Measurements from ENCODE around the gene PLK2. TPM values are rescaled to one million over a fixed set of nuclear protein-coding genes. Genes with fewer than 3 reads are reported as not detected.
A peak's percentile ranks its signal among the peaks of the same experiment; 100 is the strongest.

PLK2 gene
- total RNA-seq, 2 experiments from 2014 or later, result 4.9 to 7.5 TPM

GRCh38 chr5:58493141-58493540, 33.3 kb upstream of the PLK2 start:
- DNase-seq (no peak), ATAC-seq (no peak)
- no peaks in the 10 kb centered on the region for H3K4me1 Mint-ChIP-seq
- CTCF ChIA-PET, result no interaction called here
- peaks cover 15% of the 10 kb centered on the region for H3K27me3 Mint-ChIP-seq
- H3K9me3 Mint-ChIP-seq (ENCODE audit: low read depth), result no peaks in the 10 kb centered on the region
- no peak overlapping the region for H3K4me3 Mint-ChIP-seq
- H3K36me3 Mint-ChIP-seq, result no peaks in the 10 kb centered on the region
- no peak overlapping the region for H3K27ac Mint-ChIP-seq

DNA sequence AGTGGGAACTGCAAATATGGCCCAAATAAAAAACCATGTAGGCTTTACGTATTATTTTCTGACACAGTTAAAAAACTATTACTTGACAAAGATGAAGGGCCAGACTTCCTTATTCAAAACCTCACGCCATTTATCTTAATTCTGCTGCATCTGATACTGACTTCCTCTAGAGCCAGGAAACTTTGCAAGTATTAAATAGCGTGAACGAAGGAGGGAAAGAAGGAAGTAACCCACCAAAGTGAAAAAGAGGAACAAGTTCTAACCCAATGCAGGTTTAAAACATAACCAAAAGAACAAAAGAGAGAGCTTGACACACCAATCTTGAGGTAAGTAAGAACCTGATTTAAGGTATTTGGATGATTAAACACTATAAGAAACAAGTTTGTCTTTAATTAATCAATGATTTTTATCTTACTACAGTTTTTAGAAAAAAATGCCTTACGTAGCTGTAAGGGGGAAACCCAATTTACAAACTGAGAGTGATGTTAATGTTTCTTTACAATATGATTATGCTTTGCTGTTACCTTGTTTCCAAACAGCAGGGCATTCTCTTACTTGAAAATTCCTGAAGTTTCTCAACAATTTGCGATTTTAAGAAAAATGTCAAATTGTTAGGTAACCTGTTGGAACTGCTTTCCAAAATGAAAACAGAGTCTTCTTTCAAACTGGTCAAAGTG, 31.5 kb upstream of the PLK2 start, which contains the start of gene GAPT:
Gene GAPT (plus strand): TSS at position 220 of the 677 bp plus-strand sequence. CDS start 3,102 bp downstream, outside the sequence.
- H3K36me3 Mint-ChIP-seq, result no peaks in the 10 kb centered on the region
- no peak within 1 kb of the TSS for H3K4me3 Mint-ChIP-seq
- peaks cover 17% of the 10 kb centered on the region for H3K27me3 Mint-ChIP-seq
- DNase-seq (no peak), ATAC-seq (no peak)
- H3K4me1 Mint-ChIP-seq, result no peaks in the 10 kb centered on the region
- H3K27ac Mint-ChIP-seq, result no peak within 1 kb of the TSS
- H3K9me3 Mint-ChIP-seq (ENCODE audit: low read depth), result no peaks in the 10 kb centered on the region
- CTCF ChIA-PET, result no interaction called here

DNA sequence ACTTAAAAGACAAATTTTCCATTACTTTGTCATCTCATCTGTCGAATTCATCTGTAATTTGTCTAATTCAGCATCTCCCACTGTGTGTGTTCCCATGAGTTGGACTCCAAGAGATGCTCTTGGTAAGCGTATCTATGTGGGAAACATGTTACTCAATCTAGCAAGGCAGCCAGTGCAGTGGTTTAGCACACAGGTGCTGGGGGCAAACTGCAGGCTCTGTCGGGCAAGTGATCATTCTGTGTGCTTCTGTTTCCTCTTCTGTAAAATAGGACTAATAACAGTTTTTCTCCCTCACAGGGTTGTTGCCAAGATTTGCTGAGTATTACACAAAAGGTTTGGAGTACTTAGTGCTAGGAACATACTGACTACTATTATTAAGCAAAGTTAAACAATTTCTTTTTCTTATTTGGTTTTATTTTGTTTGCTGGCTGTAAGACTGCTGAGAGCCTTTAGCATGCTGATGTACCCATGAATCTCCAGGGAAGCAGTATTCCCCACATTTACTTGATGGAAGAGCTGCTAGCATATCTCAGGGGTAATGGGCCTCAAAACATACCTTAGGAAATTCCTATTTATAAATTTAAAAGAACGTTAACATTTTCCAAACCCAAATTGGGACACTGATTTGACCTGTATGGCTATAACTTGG, 30.6 kb upstream of the PLK2 start:
- Mint-ChIP-seq H3K4me1 (no peaks in the 10 kb centered on the region), H3K9me3 (ENCODE audit: low read depth) (no peaks in the 10 kb centered on the region), H3K4me3 (no peak overlapping the region), H3K36me3 (no peaks in the 10 kb centered on the region), H3K27me3 (peaks cover 13% of the 10 kb centered on the region), H3K27ac (no peak overlapping the region)
- no peak for DNase-seq
- CTCF ChIA-PET, result no interaction called here
- ATAC-seq, result no peak

DNA sequence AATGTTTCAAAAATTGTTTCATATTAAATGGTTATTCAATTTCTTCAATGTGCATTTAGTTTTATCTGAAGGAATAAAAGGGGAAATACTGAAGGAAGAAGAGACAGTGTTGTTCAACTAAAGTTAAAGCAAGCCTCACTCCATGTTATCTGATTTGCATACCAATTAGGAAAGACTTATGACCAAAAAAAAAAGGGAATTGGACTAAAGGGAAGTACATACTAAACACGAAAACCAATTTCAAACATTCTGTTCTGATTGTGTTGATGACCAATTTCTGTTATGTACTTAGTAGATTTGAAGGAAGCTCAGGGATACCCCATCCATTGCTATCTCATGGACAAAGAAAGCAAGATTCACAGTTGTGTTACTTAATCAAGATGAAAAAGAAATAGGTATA, 26.4 kb upstream of the PLK2 start:
- ATAC-seq (no peak), DNase-seq (no peak)
- CTCF ChIA-PET, result no interaction called here
- peaks cover 11% of the 10 kb centered on the region for H3K27me3 Mint-ChIP-seq
- H3K9me3 Mint-ChIP-seq (ENCODE audit: low read depth), result no peaks in the 10 kb centered on the region
- H3K36me3 Mint-ChIP-seq, result no peaks in the 10 kb centered on the region
- no peak overlapping the region for H3K4me3 Mint-ChIP-seq
- H3K4me1 Mint-ChIP-seq, result no peaks in the 10 kb centered on the region
- no peak overlapping the region for H3K27ac Mint-ChIP-seq

DNA sequence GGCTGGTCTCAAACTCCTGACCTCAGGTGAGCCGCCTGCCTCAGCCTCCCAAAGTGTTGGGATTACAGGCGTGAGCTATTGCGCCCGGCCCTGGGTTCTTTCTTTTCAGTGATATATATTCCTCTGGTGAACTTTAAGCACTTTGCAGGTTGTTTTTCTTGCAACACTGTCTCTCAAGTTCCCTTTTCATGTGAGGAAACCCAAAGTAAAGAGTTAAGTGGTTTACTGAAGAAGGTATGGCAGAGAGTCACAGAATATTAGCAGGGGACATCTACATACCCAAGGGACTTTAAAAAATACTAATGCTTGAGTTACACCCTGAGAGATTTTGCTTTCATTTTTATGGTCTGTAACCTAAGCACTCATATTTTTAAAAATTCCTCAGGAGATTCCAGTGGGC, 24.6 kb upstream of the PLK2 start:
- DNase-seq (no peak), ATAC-seq (no peak)
- H3K4me3 Mint-ChIP-seq, result no peak overlapping the region
- CTCF ChIA-PET, result no interaction called here
- no peaks in the 10 kb centered on the region for H3K4me1 Mint-ChIP-seq
- H3K36me3 Mint-ChIP-seq, result no peaks in the 10 kb centered on the region
- peaks cover 4% of the 10 kb centered on the region for H3K27me3 Mint-ChIP-seq
- no peak overlapping the region for H3K27ac Mint-ChIP-seq
- H3K9me3 Mint-ChIP-seq (ENCODE audit: low read depth), result no peaks in the 10 kb centered on the region

DNA sequence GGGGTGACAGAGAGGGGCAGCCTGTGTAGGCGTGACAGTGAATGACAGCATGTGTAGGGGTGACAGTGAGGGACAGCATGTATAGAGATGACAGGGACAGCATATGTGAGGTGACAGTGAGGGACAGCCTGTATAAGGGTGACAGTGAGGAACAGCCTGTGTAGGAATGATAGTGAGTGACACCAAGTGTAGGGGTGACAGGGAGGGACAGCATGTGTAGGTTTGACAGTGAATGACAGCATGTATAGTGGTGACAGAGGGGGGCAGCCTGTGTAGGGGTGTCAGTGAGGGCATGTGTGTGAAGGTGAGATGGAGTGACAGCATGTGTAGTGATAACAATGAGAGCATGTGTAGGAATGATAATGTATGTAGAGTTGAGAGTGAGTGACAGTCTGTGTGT, 22.6 kb upstream of the PLK2 start:
- no peaks in the 10 kb centered on the region for H3K36me3 Mint-ChIP-seq
- DNase-seq (no peak), ATAC-seq (no peak)
- H3K4me1 Mint-ChIP-seq, result no peaks in the 10 kb centered on the region
- no peak overlapping the region for H3K4me3 Mint-ChIP-seq
- CTCF ChIA-PET, result no interaction called here
- no peak overlapping the region for H3K27ac Mint-ChIP-seq
- no peaks in the 10 kb centered on the region for H3K9me3 Mint-ChIP-seq (ENCODE audit: low read depth)
- H3K27me3 Mint-ChIP-seq, result no peaks in the 10 kb centered on the region

- Mint-ChIP-seq H3K36me3 (no peaks in the 10 kb centered on the region), H3K9me3 (ENCODE audit: low read depth) (no peaks in the 10 kb centered on the region), H3K4me3 (no peak overlapping the region), H3K27ac (no peak overlapping the region), H3K27me3 (no peaks in the 10 kb centered on the region), H3K4me1 (peaks cover 3% of the 10 kb centered on the region)
- DNase-seq (no peak), ATAC-seq (no peak)
- CTCF ChIA-PET, result no interaction called here
Measured at GRCh38 chr5:58481828-58482227, 21.9 kb upstream of the PLK2 start.

- H3K9me3 Mint-ChIP-seq (ENCODE audit: low read depth), result no peaks in the 10 kb centered on the region
- no peaks in the 10 kb centered on the region for H3K36me3 Mint-ChIP-seq
- no peak overlapping the region for H3K4me3 Mint-ChIP-seq
- H3K27me3 Mint-ChIP-seq, result no peaks in the 10 kb centered on the region
- peaks cover 4% of the 10 kb centered on the region for H3K4me1 Mint-ChIP-seq
- CTCF ChIA-PET, result no interaction called here
- no peak overlapping the region for H3K27ac Mint-ChIP-seq
- no peak for ATAC-seq
- no peak for DNase-seq
Measured at GRCh38 chr5:58481066-58481676, 21.3 kb upstream of the PLK2 start.

DNA sequence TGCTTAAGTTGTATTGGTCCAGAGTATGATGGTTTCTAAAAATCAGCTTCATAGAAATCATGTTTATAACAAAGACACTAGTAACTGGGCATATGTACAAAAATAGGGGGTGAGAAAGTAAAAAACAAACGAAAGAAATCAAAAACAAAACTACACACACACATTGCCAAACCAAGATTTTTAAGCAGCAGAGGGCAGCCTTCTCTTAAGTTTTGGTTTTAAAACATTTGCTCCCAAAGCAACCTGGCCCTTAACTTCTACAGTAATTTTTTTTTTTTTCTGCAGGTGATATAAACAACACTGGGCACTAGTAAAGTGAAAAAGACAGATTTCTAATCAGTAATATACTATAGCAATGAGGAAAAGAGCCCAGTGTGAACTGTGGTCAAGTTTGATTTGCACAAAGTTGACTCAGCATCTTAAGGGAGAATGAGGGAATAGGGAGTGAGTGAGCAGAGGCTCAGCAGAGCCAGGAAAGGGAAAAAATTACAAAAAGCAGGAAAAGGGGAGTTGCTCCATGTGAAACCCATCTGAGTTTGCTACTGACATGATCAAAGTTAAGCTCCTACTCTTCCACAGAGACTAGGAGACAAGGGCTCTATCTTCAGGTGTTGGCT, 18.0 kb upstream of the PLK2 start:
- Mint-ChIP-seq H3K27ac (no peak overlapping the region), H3K9me3 (ENCODE audit: low read depth) (peaks cover 2% of the 10 kb centered on the region), H3K36me3 (no peaks in the 10 kb centered on the region), H3K4me1 (peaks cover 4% of the 10 kb centered on the region), H3K4me3 (no peak overlapping the region), H3K27me3 (no peaks in the 10 kb centered on the region)
- ATAC-seq (no peak), DNase-seq (no peak)
- CTCF ChIA-PET, result interaction anchor here (1.2 kb wide), 1 partner anchor 13 kb away, joined by 3 read pairs; no protein-coding TSS in a partner anchor

DNA sequence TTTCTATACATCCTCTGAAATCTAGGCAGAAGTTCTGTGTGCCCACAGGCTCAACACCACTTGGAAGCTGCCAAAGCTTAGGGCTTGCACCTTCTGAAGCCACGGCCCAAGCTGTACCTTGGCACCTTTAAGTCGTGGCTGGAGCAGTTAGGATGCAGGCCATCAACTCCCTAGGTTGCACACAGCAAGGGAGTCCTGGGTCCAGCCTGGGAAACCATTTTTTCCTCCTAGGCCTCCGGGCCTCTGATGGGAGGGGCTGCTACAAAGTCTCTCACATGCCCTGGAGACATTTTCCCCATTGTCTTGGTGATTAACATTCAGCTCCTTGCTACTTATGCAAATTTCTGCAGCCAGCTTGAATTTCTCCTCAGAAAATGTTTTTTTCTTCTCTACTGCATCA, 15.5 kb upstream of the PLK2 start:
- Mint-ChIP-seq H3K36me3 (no peaks in the 10 kb centered on the region), H3K27ac (no peak overlapping the region), H3K27me3 (peaks cover 3% of the 10 kb centered on the region), H3K9me3 (ENCODE audit: low read depth) (peaks cover 2% of the 10 kb centered on the region), H3K4me3 (no peak overlapping the region), H3K4me1 (peaks cover 4% of the 10 kb centered on the region)
- ATAC-seq, result no peak
- CTCF ChIA-PET, result no interaction called here
- DNase-seq, result no peak

DNA sequence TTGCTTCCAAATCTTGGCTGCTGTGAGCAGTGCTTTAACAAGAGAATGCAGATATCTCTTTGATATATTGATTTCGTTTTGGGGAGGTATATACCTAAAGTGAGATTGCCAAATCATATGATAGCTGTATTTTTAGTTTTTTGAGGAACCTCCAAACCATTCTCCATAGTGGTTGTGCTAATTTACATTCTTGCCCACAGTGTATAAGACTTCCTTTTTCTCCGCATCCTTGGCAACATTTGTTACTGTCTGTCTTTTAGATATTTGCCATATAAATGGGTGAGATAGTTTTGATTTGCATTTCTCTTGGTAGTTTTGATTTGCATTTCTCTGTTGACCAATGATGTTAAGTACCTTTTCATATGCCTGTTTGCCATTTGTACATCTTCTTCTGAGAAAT, 10.0 kb upstream of the PLK2 start:
- H3K36me3 Mint-ChIP-seq, result no peaks in the 10 kb centered on the region
- H3K4me1 Mint-ChIP-seq, result peaks cover 10% of the 10 kb centered on the region
- H3K27ac Mint-ChIP-seq, result no peak overlapping the region
- CTCF ChIA-PET, result no interaction called here
- ATAC-seq (no peak), DNase-seq (no peak)
- no peak overlapping the region for H3K4me3 Mint-ChIP-seq
- H3K27me3 Mint-ChIP-seq, result peaks cover 12% of the 10 kb centered on the region
- H3K9me3 Mint-ChIP-seq (ENCODE audit: low read depth), result peaks cover under 1% of the 10 kb centered on the region

DNA sequence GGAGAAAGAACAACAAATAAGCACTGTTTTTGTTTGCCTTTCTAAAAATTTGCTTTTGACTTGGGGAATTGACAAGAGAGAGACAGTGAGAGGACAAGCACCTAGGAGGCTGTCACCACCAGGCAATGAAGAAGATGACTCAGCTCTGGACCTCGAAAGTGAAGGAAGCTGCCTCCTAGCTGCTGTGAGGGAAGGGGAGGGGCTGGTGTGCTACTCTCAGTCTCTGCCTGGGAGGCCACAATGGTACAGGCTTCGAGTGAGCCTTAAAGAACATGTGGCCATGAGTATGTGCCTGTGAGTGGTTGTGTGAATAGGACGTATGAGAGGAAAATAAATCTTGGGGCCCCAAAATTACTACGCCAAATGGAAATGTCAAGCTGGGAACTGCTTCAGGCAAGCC, 7.1 kb upstream of the PLK2 start:
- CTCF ChIA-PET, result interaction anchor here (0.8 to 0.9 kb wide), 2 partner anchors 10 to 1169 kb away, joined by 3 read pairs; no protein-coding TSS in a partner anchor
- peak; percentile 60 for DNase-seq
- no peak overlapping the region for H3K27ac Mint-ChIP-seq
- peak; percentile 84 for ATAC-seq
- H3K9me3 Mint-ChIP-seq (ENCODE audit: low read depth), result no peaks in the 10 kb centered on the region
- no peak overlapping the region for H3K4me3 Mint-ChIP-seq
- H3K4me1 Mint-ChIP-seq, result peaks cover 17% of the 10 kb centered on the region
- peaks cover 17% of the 10 kb centered on the region for H3K27me3 Mint-ChIP-seq
- H3K36me3 Mint-ChIP-seq, result no peaks in the 10 kb centered on the region

- no peak for ATAC-seq
- CTCF ChIA-PET, result interaction anchor here (1.0 to 3.4 kb wide), 3 partner anchors 684 to 964 kb away, joined by 4 to 19 read pairs (median 6); no protein-coding TSS in a partner anchor
- no peaks in the 10 kb centered on the region for H3K36me3 Mint-ChIP-seq
- no peak overlapping the region for H3K4me3 Mint-ChIP-seq
- peaks cover 29% of the 10 kb centered on the region for H3K27me3 Mint-ChIP-seq
- no peak overlapping the region for H3K27ac Mint-ChIP-seq
- H3K9me3 Mint-ChIP-seq (ENCODE audit: low read depth), result no peaks in the 10 kb centered on the region
- DNase-seq, result peak; percentile 49
- peaks cover 29% of the 10 kb centered on the region for H3K4me1 Mint-ChIP-seq
Measured at GRCh38 chr5:58462623-58463230, 2.8 kb upstream of the PLK2 start.

Measured in activated CD8-positive, alpha-beta memory T cell treated with anti-CD3 and anti-CD28 coated beads, Interleukin-2, amount 10 ng/mL, durations not matched to agents 7 days and 5 days (primary cell).